Adrenal gland (tissue), 5 donors: Measurements from ENCODE around the gene CELA1.

Experiments used
- CTCF ChIP-seq, 6 experiments: fragments of 450-650 bp in 4 of 6; fragments of 200-600 bp in 2 of 6; sonication (generic) in 1 of 6; IDR thresholded peaks; 1 replicate in 5 of 6; 2 replicates in 1 of 6; pipeline versions ENCODE4 v1.5.1 to v1.8.0; 2016 to 2021; ENCODE audit warnings: antibody characterized with exemption in 6 of 6, mild to moderate bottlenecking in 2 of 6, moderate library complexity in 1 of 6
- POLR2A ChIP-seq, 2 donors: fragments of 450-650 bp; IDR thresholded peaks; one replicate each; pipeline ENCODE4 v1.6.1; 2017; ENCODE audit warnings: antibody characterized with exemption in 2 of 2, mild to moderate bottlenecking in 2 of 2, moderate library complexity in 1 of 2
- donor health status: DM: no; HTN: no; CAD: no.

GRCh38 chr12:51306507-51306906 is 40.0 kb downstream of the CELA1 start:
- no peak for TF ChIP-seq CTCF (IDR thresholded peaks at IDR 0.05)
- no peak for TF ChIP-seq POLR2A (IDR thresholded peaks at IDR 0.05)
